ENCODE data around the gene CDC6.
A peak's percentile ranks its signal among the peaks of the same experiment; 100 is the strongest.
"Not testable (repeated sequence)": the region's sequence is repeated elsewhere in the genome, so short reads cannot be mapped to it uniquely, and the experiment has no call there.

The CDC6 gene

GRCh38 chr17:40287159-40287493 lies 553 bp upstream of the CDC6 start:
- no peak for DNase-seq

GRCh38 chr17:40290629-40291280 lies 3.1 kb downstream of the CDC6 start:
- DNase-seq: peak; percentile 64 to 84 (median 74)

GRCh38 chr17:40291281-40291664 lies 3.6 kb downstream of the CDC6 start:
- no peak for DNase-seq

GRCh38 chr17:40293363-40293762 lies 5.7 kb downstream of the CDC6 start:
- DNase-seq: no peak

- peak; percentile 35 to 85 (median 67) for DNase-seq
Measured at GRCh38 chr17:40295488-40296436, 8.1 kb downstream of the CDC6 start.

- no peak for DNase-seq
Measured at GRCh38 chr17:40297511-40297910, 9.8 kb downstream of the CDC6 start.

GRCh38 chr17:40298726-40299125 lies 11.0 kb downstream of the CDC6 start:
- no peak for DNase-seq

GRCh38 chr17:40299159-40299757 lies 11.6 kb downstream of the CDC6 start:
- not testable (repeated sequence) for DNase-seq

- peak in 1 of 4 experiments; percentile 33 for DNase-seq
Measured at GRCh38 chr17:40301315-40301714, 13.6 kb downstream of the CDC6 start.

- peak; percentile 81 to 89 (median 88) for DNase-seq
Measured at GRCh38 chr17:40303009-40303657, 15.5 kb downstream of the CDC6 start.

GRCh38 chr17:40303708-40304551 lies 16.3 kb downstream of the CDC6 start:
- DNase-seq: peak in 2 of 4 experiments; percentile 52 to 59

- not testable (repeated sequence) for DNase-seq
Measured at GRCh38 chr17:40304552-40304863, 16.8 kb downstream of the CDC6 start.

GRCh38 chr17:40304866-40305265 lies 17.2 kb downstream of the CDC6 start:
- not testable (repeated sequence) for DNase-seq

- DNase-seq: no peak
Measured at GRCh38 chr17:40306395-40306794, 18.7 kb downstream of the CDC6 start.

- peak in 3 of 4 experiments; percentile 65 to 76 (median 68) for DNase-seq
Measured at GRCh38 chr17:40307001-40307730, 19.5 kb downstream of the CDC6 start.

GRCh38 chr17:40307740-40308239 lies 20.1 kb downstream of the CDC6 start:
- DNase-seq: peak; percentile 66 to 84 (median 82)

- DNase-seq: peak in 3 of 4 experiments; percentile 52 to 66 (median 64)
Measured at GRCh38 chr17:40309031-40309948, 21.6 kb downstream of the CDC6 start, which contains the start of gene RARA. TSS of gene RARA (plus strand) at chr17:40309180. CDS start at chr17:40331219, 22,039 bp downstream.

GRCh38 chr17:40309949-40310510 lies 22.4 kb downstream of the CDC6 start:
- no peak for DNase-seq

- DNase-seq: no peak
Measured at GRCh38 chr17:40310882-40311391, 23.3 kb downstream of the CDC6 start.
